Central memory CD8-positive, alpha-beta T cell (primary cell): Measurements from ENCODE around the gene TTC28.

ENCODE experiments used
- ATAC-seq: fragments of 150-1000 bp; cut with Tn5 transposase; replicated peaks from 2 replicates; pipeline ENCODE4 v1.10.0; 2022; ENCODE audit warnings: mild to moderate bottlenecking, moderate FRiP score, moderate number of reproducible peaks; ENCODE audit not compliant: poor library complexity, severe bottlenecking; ENCODE audit errors: extremely low read depth
- DNase-seq, 2 donors: peaks; one replicate each; pipeline ENCODE4 v3.0.0; 2021; ENCODE audit warnings: low spot score in 2 of 2
- H3K27ac Mint-ChIP-seq: one replicate; pipeline ENCODE4 v1.8.0; 2022; ENCODE audit warnings: low read depth, mild to moderate bottlenecking, moderate library complexity, mixed read lengths
- H3K27me3 Mint-ChIP-seq: one replicate; pipeline ENCODE4 v1.8.0; 2022; ENCODE audit warnings: mixed read lengths
- H3K36me3 Mint-ChIP-seq: one replicate; pipeline ENCODE4 v1.8.0; 2022; ENCODE audit warnings: mild to moderate bottlenecking, moderate library complexity, mixed read lengths; ENCODE audit not compliant: insufficient read depth
- H3K4me1 Mint-ChIP-seq: one replicate; pipeline ENCODE4 v1.8.0; 2022; ENCODE audit warnings: mixed read lengths
- H3K4me3 Mint-ChIP-seq: one replicate; pipeline ENCODE4 v1.8.0; 2022; ENCODE audit warnings: mild to moderate bottlenecking, moderate library complexity, mixed read lengths
- H3K9me3 Mint-ChIP-seq: one replicate; pipeline ENCODE4 v1.8.0; 2022; ENCODE audit warnings: mixed read lengths

The TTC28 gene

DNA sequence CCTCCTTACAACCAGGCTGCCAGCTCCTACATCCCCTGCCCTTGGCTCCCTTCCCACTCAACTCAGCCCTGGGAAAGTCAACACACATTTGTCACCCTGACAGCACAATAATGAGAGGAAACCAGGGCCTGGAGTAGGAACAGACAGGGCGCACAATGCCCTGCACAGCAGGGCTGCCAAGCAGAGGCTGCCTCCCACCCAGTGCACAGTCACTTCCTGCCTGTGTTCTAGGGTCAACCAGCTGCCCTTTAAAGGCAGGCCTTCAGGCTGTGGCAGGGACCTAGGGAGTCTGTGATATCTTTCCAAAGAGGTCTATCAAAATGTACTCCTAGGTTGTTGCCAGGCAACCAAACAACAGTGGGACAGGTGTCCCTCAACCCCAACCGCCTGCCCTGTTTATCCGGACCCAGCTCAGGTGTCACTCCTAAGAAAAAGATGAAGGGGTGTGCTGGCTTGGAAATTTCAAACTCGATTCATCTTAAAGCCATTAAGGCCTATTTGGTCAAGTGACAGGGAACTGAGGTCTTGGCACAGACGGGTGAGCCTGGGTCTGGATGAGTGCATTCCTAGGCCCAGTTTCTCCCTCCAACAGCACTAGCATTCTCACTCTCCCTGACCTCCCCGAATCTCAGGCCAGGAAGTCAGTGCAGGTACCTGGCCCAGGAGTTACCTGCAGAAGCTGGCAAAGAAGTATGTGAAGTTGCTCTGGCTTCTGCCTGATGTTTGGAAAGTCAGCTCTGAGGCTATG is 650.3 kb downstream of the TTC28 start:
- no peak for DNase-seq
- ATAC-seq = no peak
- H3K27ac Mint-ChIP-seq = no peak overlapping the region
- H3K4me1 Mint-ChIP-seq = no peaks in the 10 kb centered on the region
- H3K4me3 Mint-ChIP-seq = no peak overlapping the region
- H3K27me3 Mint-ChIP-seq = peaks cover 15% of the 10 kb centered on the region
- H3K9me3 Mint-ChIP-seq = no peaks in the 10 kb centered on the region
- H3K36me3 Mint-ChIP-seq = no peaks in the 10 kb centered on the region

DNA sequence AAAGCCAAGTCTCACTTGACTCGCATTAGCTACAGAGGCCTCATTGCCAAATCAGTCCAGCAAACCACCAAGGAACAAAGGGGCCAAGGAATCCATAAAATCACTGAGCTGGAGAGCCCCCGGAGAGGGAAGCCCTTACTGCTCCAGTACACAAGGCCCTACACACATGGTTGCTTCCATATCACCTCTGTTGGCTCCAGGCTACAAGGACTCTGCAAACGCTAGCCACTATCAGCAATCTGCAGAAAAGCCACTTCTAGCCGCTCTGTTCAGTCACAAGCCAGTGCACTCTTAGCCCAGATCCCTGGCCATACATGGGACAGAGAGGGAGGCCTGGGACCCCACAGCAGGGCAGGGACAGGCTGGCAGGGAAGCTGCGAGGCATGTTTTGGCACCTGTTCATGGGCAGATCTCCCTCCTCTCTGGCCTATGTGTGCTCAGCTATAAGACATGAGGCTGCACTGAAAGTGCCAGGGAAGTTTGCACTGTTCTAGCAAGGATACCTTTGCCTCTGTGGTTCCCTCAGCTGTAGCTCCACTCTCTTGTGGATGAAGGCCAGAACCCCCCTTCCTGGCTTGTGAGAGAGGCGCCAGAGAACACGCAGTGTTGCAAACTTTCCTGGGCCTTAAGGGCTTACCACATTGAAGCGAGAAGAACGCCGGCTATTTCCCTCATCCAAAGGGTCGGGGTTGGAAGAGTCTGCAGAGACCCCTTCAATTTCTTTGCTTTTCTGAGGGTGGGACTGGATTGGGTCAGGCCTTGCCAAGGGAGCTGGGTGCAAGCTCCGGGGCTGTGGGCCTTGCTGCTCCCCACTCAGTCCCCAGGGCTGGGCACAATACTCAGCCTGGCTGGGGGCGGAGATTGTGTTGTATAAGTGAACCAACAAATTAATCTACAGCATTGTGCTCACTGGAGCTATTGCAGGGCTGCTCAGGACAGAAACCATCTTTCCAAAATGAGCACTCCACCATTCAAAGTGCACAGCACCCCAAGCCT is 651.9 kb downstream of the TTC28 start:
- no peaks in the 10 kb centered on the region for H3K9me3 Mint-ChIP-seq
- no peak for DNase-seq
- H3K4me1 Mint-ChIP-seq = no peaks in the 10 kb centered on the region
- no peak for ATAC-seq
- H3K27me3 Mint-ChIP-seq = peaks cover 5% of the 10 kb centered on the region
- H3K36me3 Mint-ChIP-seq = no peaks in the 10 kb centered on the region
- H3K27ac Mint-ChIP-seq = no peak overlapping the region
- H3K4me3 Mint-ChIP-seq = no peak overlapping the region

DNA sequence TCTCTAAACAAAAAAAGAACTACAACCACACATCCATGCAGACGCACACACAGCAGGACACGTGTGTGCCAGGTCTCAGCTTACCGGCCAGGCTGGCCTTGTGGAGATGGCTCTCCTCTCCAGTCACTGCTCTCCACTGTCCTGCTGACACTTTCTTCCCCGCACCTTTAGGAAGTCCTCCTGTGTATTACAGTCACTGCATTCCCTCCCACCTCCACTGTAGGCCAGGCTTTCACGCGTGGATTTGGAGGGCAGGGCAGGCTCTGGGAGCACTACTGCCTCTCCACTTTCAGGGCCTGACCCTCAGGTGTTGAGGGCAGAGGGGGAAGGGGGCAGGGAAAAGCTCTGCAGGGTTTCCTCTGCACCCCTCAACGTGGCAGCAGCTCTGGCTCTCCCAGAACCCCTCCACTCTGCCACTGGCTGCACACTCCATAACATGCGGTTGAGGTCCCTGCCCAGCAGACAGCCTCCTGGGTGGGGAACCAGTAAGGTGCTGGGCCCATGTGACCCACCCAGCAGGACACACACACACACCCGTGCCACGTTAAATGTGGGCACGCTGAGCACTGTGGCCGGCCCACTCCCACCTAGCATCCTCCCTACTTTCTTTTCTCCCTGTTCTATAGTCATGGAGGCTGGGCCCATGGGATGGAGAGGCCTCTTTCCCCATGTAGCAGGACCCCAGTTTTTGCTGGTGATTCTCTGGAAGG is 653.6 kb downstream of the TTC28 start:
- ATAC-seq (no peak), DNase-seq (no peak)
- Mint-ChIP-seq H3K36me3 (no peaks in the 10 kb centered on the region), H3K9me3 (no peaks in the 10 kb centered on the region), H3K27ac (no peak overlapping the region), H3K27me3 (peaks cover 13% of the 10 kb centered on the region), H3K4me3 (no peak overlapping the region), H3K4me1 (no peaks in the 10 kb centered on the region)

DNA sequence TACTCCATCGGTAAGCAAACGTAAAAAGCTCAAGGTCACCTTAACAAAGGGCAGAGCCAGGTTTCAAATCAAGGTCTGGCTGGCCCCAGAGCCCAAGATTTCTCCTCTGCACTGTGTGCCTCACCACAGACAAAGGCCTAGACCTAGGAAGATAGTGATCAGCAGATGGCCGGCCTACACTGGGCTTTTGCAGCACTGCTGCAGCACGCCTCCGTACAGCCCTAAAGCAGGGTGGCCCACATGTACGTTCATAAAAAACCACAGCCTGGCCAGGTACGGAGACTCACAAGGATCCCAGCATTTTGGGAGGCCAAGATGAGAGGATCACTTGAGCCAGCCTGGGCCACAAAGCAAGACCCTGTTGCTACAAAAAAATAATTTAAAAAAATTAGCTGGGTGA is 654.3 kb downstream of the TTC28 start:
- no peak for DNase-seq
- H3K9me3 Mint-ChIP-seq = no peaks in the 10 kb centered on the region

DNA sequence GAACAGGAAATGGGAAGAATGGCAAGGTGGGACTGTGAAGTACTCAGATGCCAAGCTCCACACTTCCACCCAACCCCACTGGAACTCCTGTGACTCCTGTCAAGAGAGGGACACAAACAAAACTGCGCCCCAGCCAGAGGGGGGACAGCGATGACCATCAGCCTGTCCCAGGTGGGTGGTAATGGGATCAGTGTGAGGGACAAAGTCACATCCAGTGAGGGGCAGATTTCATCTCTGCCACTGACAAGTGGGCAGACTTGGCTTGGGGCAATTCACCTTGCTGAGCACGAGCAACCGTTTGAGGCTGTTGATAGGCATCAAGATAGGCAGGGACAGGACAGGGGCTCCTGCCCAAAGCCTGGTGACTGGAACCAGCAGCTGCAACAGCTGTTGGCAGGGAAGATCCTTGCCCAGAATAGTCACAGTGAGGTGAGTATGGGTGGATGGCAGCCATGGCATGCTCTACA is 655.2 kb downstream of the TTC28 start:
- H3K27me3 Mint-ChIP-seq = peaks cover 13% of the 10 kb centered on the region
- no peak for DNase-seq
- H3K27ac Mint-ChIP-seq = no peak overlapping the region
- no peak overlapping the region for H3K4me3 Mint-ChIP-seq
- no peaks in the 10 kb centered on the region for H3K4me1 Mint-ChIP-seq
- H3K36me3 Mint-ChIP-seq = no peaks in the 10 kb centered on the region
- no peaks in the 10 kb centered on the region for H3K9me3 Mint-ChIP-seq
- ATAC-seq = no peak

More for the DNA sequence above, 654.3 kb downstream of the TTC28 start:
- H3K36me3 Mint-ChIP-seq = no peaks in the 10 kb centered on the region
- no peak overlapping the region for H3K4me3 Mint-ChIP-seq
- no peak overlapping the region for H3K27ac Mint-ChIP-seq
- H3K27me3 Mint-ChIP-seq = peaks cover 13% of the 10 kb centered on the region
- no peaks in the 10 kb centered on the region for H3K4me1 Mint-ChIP-seq
- no peak for ATAC-seq

DNA sequence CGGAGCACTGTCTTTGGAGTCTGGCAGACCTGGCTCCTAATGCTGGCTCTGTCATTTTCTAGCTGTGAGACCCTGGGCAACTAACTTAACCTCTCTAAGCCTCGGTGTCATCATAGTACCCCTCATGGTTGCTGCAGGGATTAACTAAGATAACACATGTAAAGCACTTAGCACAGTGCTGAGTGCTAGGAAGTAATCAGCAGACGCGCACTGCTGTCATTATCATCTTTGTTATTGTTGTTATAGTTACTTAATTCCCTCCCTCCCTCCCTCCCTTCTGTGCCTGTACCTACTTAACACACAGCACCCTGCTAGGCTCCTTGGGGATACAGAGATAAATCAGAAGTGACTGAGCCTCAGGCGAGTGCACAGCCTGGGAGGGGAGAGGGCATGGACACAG is 655.9 kb downstream of the TTC28 start:
- Mint-ChIP-seq H3K27ac (no peak overlapping the region), H3K36me3 (no peaks in the 10 kb centered on the region), H3K9me3 (no peaks in the 10 kb centered on the region)

DNA sequence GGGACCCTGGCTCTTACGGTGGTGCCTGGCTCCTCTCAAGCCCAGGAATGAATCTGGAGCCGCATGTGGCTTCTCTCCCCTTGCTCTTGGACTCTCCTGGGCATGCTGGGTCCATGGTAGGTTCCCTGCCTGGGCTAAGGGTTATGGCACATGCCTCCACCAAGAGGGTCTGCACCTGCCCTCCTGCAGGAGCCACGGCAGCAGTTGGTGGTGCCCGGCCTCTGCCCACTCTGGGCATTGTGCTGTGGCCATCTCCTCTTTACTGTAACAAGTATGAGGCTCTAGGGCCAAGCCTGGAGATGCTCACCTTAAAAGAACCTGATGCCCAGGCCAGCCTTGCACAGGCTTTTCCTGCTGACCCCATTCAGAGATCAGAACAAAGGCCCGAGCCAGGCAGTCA is 656.6 kb downstream of the TTC28 start:
- H3K36me3 Mint-ChIP-seq = no peaks in the 10 kb centered on the region
- H3K27ac Mint-ChIP-seq = no peak overlapping the region

More for the DNA sequence above, 655.9 kb downstream of the TTC28 start:
- peaks cover 13% of the 10 kb centered on the region for H3K27me3 Mint-ChIP-seq
- no peak overlapping the region for H3K4me3 Mint-ChIP-seq
- H3K4me1 Mint-ChIP-seq = no peaks in the 10 kb centered on the region
- ATAC-seq = no peak
- no peak for DNase-seq

DNA sequence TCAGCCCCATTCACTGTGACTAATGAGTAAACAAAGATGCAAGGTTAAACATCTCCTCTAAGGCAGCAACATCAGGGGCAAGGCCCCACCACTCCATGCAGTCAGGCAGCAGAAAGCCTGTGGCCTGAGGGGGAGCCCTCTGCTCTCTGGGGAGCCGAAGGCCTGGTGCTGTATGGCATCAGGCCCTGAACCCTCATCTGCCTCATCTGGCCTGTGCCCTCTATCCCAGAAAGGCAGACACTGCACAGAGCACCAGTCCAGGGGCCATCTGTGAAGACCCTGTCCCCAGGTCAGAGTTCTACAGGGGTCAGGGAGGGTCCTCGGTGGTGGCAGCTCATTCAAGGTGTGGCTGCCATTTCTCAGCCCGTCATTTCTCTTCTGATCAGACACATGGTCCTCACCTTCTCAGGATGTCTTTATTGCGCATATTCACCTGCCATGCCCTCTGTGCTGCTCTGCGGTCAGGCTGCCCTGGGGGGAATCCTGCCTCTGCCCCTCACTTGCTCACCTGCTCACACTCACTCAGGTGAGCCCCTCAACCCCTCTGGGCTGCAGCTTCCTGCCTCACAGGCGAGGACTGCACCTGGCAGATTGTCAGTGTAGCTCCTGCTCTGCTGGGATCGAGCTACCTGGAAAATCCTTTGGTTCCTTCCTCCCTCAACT is 657.5 kb downstream of the TTC28 start:
- ATAC-seq (no peak), DNase-seq (no peak)
- no peaks in the 10 kb centered on the region for H3K4me1 Mint-ChIP-seq
- no peak overlapping the region for H3K27ac Mint-ChIP-seq
- H3K27me3 Mint-ChIP-seq = peaks cover 13% of the 10 kb centered on the region
- H3K36me3 Mint-ChIP-seq = no peaks in the 10 kb centered on the region
- no peak overlapping the region for H3K4me3 Mint-ChIP-seq
- H3K9me3 Mint-ChIP-seq = no peaks in the 10 kb centered on the region

More for the DNA sequence above, 656.6 kb downstream of the TTC28 start:
- ATAC-seq (no peak), DNase-seq (no peak)
- Mint-ChIP-seq H3K4me3 (no peak overlapping the region), H3K9me3 (no peaks in the 10 kb centered on the region), H3K4me1 (no peaks in the 10 kb centered on the region), H3K27me3 (peaks cover 13% of the 10 kb centered on the region)

DNA sequence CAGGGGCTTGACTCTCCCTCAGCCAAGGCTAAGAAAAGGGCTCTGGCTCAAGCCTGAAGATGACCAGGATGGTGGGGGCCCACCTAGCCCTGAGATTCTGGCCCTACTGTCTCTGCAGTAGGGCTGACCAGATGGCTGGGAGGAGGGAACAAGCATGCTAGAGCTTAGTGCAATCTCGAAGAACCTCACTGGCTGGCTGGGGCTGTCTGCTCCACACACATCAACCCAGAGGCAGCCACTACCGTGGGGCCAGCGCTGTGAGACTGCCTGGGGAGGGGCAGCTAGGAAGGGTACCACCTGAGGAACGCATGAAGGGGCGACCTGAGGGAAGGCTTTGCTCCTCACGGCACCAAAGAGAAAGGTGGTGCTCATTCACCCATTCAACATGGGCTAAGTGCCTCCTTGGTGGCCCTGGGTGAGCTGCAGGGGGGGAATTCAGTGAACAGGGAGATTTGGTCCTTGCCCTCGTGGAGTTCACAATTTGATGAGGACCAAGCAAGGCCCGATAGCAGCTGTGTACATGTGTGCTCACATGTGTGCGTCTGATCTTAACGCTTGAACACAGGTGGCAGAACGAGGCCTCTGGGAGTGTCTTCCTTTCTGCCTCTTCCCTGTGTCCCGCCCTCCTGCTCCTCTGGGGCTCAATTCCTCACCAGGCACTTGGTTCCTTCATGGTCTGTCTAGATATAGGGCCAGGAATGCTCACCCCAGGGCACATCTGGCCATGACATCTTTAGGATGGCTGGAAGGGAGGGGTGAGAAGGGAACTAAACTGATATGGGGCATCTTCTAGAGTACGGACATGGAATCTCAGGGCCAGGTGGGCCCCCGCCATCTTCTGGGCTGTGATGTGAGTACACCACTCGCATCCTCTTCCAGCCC is 658.3 kb downstream of the TTC28 start:
- no peak for DNase-seq
- Mint-ChIP-seq H3K9me3 (no peaks in the 10 kb centered on the region), H3K27ac (no peak overlapping the region)

DNA sequence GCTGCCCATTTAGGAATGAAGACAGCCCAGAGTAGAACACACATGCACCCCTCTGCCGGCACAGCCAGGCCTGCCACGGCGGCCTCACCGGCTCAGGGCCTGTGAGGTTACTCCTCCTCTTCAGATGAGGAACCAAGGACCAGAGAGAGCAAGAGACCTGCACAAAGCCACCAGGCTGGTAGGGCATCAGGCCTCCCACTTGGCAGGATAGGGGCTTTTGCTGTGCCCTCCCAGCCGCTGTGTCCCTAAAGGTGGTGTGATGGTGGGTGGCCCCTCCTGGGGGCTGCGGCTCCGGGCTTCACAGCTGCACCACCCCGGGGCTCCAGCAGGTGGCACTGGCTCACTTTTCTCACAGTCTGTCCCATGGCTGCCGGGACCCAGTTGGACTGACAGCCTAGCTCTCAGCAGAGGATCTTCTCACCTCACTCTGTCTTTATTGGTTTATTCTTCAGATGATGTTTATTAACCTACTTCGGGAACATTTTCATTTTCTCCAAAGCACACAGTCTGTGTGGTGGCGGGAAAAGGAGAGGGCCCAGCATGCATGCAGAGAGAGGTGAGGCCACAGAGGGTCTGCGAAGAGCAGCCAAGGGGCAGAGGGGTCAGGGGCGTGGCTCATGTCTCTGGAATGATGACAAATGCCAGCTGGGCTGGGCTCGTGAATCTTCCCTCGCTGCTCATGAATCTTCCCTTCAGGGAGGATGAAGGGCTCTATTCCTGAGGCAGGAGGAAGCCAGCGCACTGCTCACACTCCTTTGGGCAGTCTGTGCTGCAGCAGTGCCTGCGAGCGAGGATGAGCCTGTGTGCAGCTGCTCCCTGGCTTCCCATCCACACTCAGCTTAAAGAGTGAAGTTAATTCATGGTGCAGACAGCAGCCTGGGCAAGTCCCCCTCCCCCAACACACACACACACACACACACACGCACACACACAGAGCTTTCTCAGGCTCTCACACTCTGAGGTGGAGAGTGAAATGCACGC is 659.5 kb downstream of the TTC28 start:
- ATAC-seq (peak; percentile 40), DNase-seq (peak; percentile 33 to 45)
- Mint-ChIP-seq H3K27me3 (peaks cover 13% of the 10 kb centered on the region), H3K9me3 (no peaks in the 10 kb centered on the region), H3K27ac (no peak overlapping the region), H3K36me3 (no peaks in the 10 kb centered on the region), H3K4me3 (no peak overlapping the region), H3K4me1 (no peaks in the 10 kb centered on the region)

More for the DNA sequence above, 658.3 kb downstream of the TTC28 start:
- H3K4me1 Mint-ChIP-seq = no peaks in the 10 kb centered on the region
- H3K36me3 Mint-ChIP-seq = no peaks in the 10 kb centered on the region
- no peak overlapping the region for H3K4me3 Mint-ChIP-seq
- ATAC-seq = no peak
- peaks cover 13% of the 10 kb centered on the region for H3K27me3 Mint-ChIP-seq
